NCI-H526 treated with DMSO at 0.1 percent for 48 hours (cell line): ENCODE results near the gene SYNJ2.

Experiments used
- DNase-seq: peaks from one replicate; lab custom pipeline; 2025; lab: John Stamatoyannopoulos, UW

SYNJ2 gene

DNA sequence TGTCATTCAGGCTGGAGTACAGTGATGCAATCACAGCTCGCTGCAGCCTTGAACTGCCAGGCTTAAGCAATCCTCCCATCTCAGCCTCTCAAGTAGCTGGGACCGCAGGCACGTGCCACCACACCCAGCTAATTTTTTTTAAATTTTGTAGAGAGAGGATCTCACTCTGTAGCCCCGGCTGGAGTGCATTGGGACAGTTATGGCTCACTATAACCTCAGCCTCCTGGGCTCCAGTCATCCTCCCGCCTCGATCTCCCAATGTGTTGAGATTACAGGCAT lies 99.9 kb downstream of the SYNJ2 start:
- no peak for DNase-seq

DNA sequence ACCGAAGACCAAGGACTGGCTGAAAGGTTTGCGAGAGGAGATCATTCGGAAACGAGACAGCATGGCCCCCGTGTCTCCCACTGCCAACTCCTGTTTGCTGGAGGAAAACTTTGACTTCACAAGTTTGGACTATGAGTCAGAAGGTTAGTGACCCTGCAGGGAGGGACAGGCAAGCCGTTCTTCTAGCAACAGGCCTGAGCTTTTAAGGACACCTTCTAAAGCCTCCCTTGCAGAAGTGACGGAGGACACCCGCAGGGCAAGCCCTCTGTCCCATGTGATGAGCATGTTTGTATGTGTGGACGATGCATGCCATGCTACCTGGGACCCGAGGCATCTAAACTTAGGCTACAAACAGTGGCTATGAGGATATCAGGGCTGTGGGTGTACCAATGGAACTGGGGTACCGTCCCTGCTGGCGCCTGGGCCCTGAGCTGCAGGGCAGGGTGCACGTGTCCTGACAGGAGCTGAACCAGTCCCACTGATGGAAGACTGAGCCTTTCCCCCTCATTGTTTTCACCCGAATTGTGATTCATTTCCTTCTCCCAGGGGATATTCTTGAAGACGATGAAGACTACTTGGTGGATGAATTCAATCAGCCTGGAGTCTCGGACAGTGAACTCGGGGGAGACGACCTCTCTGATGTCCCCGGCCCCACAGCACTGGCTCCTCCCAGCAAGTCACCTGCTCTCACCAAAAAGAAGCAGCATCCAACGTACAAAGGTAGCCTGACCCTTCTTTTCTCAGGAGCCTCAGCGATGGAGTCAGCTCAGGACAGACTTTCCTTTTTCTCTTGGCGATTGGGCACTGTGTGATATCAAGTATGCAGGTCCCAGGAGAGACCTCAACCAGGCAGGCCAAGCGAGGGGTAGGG lies 102.0 kb downstream of the SYNJ2 start:
- DNase-seq: no peak

DNA sequence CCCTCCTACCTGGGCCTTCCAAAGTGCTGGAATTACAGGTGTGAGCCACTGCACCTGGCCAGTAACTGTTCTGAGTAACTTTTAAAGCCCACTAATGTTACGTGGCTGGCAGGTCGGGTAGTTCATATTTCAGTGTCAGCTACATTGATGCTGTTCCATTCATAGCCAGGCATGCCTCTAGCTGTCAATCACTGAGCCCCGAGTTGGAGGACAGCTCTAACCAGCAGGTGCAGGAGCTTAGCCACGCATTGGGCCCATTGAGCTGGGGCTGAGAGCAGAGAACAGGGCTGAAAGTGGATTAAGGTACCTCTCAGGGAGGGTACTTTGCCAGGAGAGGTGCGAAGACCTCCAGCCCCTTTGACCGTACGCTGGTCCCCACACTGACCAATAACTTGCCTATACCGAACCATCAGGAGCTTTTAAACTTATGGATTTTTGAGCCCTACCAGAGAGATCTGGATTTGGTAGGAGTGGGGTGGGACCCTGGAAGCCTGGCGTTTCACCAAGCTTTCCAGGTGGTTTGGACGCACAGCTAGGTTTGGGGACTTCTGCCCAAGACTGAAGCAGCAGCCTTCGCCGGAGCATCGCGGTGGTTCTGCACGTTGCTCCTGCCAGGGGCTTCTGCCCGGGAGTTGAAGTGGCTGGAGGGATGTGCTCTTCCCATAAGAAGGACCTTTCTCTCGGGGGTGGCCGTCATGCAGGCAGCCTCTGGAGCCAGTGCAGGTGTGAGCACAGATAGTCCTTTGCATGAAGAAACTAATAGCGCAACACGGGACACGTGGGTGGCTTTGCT lies 103.8 kb downstream of the SYNJ2 start:
- no peak for DNase-seq

DNA sequence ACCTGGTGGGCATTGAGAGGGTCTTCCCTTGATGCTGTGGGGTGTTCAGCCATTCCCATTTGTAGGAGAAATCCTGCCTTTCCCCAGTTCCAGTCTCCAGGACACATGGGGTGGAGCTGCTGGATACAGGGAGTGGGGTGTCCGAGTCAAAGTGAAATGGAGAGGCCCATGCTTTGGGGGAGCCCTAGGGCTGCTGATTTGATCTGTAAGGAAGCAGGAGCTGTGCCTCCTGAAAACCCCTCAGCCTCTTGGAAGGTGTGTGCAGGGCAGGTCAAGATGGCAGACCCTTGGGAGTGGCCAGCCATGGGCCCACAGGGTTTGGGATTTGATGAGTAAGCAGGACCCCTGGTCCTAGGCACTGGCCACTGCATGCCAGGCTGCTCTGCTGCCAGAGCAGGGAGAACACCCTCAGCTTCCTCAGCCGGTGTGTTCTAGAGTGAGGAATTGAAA lies 104.4 kb downstream of the SYNJ2 start:
- no peak for DNase-seq

DNA sequence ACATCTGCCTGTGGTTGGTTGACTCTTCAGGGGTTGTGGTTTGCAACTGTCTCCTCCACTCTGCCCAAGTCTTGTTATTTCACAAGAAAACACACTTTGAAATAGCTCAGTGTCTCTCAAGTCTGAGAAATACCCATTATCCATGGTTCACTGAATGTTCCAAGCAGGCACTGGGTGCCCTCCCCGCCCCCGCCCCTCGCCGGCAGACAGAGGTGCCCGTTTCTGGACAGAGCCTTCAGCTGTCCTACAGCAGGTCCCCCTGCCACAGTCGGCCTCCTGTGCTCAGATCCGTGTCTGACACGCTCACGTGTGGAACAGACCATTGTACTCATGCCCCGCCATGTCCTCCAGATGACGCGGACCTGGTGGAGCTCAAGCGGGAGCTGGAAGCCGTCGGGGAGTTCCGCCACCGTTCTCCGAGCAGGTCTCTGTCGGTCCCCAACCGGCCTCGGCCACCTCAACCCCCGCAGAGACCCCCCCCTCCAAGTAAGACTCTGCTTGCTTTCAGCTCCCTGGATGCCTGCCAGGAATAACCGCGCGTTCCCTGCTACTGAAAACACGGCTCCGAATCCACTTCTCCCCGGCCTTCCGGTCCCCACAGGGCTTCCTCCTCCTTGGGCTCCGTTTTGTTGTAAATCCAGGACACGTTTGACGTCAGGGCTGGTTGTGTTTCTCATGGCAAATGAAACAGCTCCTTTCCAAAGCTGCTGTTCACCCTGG lies 105.0 kb downstream of the SYNJ2 start:
- DNase-seq: no peak

DNA sequence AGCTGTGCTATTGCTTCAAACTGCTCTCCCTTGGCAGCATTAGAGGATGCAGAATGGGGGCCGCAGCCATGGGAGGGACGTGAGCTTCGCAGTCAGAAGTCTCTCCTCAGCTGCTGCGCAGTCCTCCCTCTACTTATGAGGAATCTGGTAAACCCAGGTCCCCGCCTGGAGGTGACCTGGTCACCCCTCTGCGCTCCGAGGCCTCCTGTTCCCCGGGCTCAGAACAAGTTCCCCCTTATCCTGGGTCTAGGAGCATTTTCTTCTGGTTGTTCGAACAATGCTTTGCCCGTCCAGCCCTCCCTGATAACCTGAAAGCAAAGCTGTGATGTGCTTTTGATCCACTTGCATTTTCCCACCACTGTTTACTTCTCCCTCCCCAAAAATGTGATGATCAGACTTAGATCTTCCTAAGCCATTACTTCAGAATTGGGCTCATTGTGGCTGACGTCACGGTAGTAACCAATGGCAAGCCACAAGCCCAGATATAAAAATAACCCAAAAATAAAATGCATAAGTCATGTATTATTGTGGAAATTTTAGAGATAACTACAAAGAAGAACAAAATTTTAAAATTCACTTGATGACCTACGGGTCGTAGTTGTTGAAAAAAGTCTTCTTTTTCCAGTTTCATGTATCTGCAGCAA lies 105.7 kb downstream of the SYNJ2 start:
- no peak for DNase-seq

DNA sequence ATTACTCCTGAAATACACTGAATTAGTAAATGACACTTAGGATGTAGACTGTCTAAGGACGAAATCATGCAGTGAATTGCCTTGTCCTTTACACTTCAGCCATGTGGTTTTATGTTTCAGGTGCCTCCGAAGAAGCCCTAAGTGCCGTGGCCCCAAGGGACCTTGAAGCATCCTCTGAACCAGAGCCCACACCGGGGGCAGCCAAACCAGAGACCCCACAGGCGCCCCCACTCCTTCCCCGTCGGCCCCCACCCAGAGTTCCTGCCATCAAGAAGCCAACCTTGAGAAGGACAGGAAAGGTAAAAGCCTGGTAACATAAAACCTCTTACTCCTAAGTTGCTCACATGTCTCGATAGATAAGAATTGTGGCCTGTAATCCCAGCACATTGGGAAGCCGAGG lies 111.1 kb downstream of the SYNJ2 start:
- no peak for DNase-seq

DNA sequence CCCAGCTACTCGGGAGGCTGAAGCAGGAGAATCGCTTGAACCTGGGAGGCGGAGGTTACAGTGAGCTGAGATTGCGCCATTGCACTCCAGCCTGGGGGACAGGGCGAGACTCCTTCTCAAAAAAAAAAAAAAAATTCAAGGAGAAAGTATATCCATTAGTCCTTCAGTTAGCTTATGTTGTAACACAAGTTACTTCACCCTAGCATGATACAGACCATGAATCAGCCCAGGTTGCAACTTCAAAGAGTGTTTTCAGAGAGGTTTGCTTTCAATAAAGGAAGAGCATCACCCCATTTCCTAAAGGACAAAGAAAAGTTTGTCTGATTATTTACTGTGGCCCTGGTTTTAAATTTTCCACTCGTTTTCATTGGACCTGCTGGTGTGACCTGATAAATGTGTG lies 113.4 kb downstream of the SYNJ2 start:
- no peak for DNase-seq

DNA sequence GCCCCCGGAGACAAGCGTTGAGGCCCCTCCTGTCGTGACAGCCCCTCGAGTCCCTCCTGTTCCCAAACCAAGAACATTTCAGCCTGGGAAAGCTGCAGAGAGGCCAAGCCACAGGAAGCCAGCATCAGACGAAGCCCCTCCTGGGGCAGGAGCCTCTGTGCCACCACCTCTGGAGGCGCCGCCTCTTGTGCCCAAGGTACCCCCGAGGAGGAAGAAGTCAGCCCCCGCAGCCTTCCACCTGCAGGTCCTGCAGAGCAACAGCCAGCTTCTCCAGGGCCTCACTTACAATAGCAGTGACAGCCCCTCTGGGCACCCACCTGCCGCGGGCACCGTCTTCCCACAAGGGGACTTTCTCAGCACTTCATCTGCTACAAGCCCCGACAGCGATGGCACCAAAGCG lies 114.0 kb downstream of the SYNJ2 start:
- DNase-seq: no peak

DNA sequence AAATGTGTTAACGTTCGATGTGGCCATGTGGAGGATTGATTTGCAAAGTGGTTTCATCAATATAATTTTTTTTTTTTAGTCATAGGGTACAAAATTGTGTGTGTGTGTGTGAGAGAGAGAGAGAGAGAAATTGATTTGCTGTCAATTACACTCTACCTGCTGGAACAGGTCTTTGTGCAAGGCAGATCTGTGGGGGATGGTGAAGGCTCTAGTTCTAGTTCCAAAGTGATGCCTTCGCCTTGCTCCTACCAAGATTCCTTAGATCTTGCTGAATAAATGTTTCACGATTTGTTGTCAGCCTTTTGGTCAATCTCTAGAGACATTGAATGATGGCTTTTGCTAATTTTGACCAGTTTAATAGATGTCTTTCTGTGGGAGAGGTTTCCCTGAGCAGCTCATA lies 121.6 kb downstream of the SYNJ2 start:
- no peak for DNase-seq

DNA sequence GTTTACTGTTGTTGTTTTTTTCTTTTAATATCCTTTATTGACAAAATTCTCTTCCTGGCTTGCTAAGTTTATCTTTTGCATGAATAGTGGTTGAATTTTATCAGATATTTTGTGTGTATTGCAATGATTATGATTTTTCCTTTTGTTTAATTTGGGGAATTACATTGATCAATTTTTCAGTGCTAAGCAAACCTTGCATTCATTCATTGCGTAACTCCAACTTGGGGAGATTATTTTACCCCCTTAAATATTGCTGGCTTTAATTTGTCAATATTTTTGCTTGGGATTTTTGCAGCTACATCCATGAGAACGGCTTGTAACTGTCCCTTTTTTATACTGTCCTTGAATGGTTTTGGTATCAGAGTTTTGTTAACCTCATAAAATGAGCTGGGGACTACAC lies 123.0 kb downstream of the SYNJ2 start:
- no peak for DNase-seq

DNA sequence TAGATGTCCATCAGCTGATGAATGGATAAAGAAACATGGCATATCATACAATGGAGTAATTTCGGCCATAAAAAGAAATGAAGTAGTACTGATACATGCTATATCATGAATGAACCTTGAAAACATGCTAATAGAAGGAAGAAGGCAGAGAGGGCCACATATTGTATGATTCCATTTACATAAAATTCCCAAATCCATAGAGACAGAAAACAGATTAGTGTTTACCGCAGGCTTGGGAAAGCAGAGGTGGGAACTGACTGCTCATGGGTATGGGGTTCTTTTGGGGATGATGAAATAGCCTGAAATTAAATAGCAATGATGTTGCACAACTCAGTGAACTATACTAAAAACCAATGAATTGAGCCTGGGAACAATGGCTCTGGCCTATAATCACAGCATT lies 128.1 kb downstream of the SYNJ2 start:
- no peak for DNase-seq

DNA sequence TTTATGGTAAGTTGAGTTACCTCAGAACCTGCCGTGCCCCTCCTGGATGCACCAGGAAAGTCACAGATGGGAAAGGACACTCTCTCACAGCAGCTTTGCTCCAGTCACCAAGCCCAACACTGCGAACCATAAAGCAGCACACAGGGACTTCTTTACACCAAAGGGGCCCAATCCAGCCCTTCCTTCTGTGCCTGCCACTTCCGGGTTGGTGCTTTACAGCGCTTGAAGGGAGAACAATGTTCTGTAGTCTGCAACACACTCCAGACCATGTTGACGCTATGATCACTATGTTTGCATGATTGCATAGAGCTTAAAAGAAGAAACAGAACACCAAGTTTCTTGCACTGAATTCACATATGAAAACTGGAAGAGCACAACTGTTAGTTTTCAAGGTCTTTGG lies 129.3 kb downstream of the SYNJ2 start:
- DNase-seq: no peak

DNA sequence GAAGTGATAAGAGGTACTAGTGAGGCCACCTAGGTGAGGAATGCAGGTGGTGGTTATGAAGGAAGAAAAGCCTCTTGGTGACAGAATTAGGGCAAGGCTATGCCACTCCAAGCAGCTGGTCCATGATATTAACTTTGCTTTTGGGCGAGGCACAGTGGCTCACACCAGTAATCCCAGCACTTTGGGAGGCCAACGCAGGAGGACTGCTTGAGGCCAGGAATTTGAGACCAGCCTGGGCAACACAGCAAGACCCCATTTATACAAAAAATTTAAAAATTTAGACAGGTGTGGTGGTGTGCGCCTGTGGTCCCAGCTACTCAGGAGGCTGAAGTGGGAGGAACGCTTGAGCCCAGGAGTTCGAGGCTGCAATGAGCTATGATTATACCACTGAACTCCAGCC lies 130.3 kb downstream of the SYNJ2 start:
- DNase-seq: no peak

DNA sequence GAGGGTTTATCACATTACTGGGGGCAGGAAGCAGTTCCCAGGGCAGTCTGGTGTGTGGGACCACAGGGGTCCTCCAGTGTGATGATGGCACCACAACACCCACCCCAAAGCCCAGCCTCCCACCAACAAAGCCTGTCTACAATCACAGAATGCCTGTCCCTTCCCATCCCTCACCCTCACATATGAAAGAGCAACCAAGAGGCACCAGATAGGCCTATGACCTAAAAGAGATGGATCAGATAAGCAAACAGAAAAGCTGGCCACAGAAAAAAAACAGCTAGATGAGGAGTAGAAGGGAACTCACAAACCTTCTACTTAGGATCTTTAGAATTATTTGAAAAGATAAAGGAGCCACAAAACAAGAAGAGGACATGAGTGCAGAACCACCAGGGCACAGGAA lies 132.1 kb downstream of the SYNJ2 start:
- no peak for DNase-seq

DNA sequence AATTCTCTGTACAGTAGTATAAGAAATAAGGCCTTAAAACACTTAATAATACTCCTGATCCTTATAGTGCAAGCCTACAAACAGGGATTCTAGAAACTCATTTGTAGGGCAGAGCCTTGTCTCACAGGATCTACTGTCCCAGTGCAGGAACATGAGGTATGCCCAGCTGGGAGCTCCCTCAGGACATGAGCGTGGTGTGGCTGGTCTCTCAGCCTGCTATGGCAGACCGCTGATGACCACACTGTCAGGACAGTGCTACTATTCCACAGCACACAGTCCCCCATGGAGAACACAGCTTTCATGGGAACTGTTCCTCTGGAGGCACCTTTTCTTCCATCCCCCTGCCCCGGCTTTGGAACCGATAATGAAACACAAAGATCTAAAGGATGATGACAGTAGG lies 133.4 kb downstream of the SYNJ2 start:
- DNase-seq: no peak

DNA sequence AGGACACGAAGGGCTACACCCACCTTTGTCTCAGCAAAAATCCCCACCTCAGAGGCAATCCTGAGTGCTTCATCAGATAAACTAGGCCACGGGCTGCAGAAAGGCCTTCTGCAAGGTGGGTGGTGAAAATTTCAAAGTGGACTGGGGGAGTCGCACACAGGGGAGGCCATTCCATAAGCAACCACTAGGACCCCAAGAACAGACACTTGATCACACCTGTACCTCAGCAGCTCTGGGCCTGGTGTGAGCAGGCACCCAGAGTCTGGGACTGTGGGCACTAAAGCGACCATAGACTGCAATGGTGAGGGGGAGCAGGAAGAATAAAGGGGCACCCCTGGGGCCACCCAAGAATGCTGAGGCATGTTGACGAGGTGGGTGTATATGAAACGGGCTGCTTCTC lies 133.8 kb downstream of the SYNJ2 start:
- DNase-seq: no peak

DNA sequence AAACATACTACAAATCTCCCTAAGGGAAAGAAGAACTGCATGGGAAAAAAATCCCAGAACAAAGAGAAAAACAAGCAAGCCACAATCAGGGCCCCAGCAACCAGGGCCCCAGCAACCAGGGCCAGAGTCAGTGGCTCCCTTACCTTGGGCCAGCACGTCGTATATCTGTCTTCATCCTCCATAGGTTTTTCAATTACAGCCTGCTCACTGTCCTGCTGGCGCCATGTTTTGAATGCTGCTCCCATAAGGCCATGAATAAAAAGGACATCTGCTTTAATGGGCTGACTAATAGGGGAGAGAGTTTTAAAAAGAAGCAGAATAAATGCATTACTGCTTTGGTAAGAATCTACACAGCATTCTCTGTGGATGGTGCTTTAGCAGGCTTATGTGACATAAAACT lies 137.2 kb downstream of the SYNJ2 start:
- DNase-seq: no peak

DNA sequence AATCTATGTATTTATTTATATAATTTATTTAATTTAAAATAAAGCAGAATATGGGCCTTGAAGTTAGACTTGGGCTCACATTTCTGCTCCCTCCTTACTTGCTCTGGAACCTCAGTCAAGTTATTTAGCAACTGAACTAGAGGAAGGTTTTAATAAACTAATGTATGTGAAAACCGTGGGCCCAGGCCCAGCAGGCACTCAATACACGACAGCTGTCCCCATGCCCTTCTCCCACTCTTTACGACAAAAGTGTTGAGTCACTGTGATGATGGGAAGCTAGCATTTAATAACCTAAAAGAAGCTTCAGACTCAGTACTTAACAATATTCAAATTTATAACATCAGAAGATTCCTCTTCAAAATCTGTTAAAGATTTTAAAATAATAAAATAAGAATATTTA lies 139.7 kb downstream of the SYNJ2 start:
- DNase-seq: peak; percentile 24

DNA sequence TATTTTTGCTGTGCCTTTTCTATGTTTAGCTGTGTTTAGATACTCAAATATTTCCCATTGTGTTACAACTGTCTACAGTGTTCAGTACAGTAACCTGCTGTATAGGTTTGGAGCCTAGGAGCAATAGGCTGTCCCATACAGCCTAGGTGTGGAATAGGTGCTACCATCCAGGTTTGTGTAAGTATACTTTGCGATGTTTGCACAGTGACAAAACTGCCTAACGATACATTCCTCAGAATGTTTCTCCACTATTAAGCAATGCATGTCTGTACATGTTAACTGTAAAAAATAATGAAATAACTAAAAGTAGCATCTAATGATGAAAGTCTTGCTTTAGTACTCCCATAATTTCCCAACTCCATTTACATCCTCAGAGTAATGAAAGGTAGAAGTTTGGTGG lies 140.4 kb downstream of the SYNJ2 start:
- DNase-seq: peak; percentile 85

DNA sequence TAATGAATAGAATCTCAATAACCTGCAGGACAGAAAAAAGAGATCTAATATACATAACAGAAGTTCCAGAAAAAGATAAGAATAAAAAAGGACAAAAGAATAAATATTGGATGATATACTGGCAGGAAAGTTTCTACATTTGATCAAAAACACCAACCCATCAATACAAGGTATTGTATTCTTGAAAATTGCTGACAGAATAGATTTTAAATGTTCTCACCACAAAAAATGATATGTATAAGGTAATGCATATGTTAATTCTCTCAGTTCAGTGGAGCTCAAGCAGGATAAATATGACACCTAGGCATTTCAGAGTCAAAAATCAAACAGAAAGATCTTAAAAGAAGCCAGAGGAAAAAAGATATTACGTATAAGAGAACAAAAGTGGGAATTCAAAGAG lies 142.6 kb downstream of the SYNJ2 start:
- DNase-seq: no peak

DNA sequence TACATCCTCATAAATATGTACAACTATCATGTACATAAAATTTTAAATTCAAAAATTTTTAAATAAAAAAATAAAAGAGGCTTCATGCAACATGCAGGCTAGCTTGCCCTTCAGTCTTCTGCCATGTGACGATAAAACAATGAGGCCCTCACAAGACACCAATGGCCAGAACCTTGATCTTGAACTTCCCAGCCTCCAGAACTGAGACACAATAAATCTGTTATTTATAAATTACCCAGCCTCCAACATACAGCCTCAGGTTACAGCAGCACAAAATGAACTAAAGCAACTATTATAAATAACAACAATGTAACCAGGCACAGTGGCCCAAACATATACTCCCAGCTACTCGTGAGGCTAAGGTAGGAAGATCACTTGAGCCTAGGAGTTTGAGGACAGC lies 143.6 kb downstream of the SYNJ2 start:
- no peak for DNase-seq

DNA sequence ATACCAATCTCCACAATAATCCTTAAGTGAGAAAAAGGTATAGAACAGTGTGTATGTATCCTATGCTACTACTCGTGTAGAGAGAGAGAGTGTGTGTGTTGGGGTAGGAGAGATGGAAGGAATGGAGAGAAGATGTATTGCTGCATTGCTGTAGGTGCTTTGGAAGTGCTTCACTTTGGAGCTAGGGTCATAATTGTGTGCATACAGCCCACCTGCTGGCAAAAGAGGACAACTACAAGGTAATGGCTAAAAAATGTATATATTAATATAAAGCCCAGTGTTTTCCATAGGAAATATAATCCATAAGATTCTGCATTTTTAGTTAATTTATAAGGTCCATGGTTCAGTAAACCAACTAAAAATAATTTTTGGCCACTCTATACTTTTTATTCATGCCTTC lies 150.3 kb downstream of the SYNJ2 start:
- peak; percentile 61 for DNase-seq
